Mucosa of descending colon (tissue), 3 donors: ENCODE measurements around the gene CARD14. TPM values are rescaled to one million over a fixed set of nuclear protein-coding genes. Genes with fewer than 3 reads are reported as not detected.

Experiments used
- ATAC-seq: fragments of 200-7000 bp; cut with Tn5 transposase; one replicate; pipeline ENCODE4 v1.9.1; 2020; ENCODE audit warnings: mild to moderate bottlenecking, moderate library complexity
- DNase-seq, 3 donors: peaks; one replicate each; pipeline ENCODE4 v3.0.0-alpha.2; 2020
- H3K36me3 ChIP-seq: fragments of 200-600 bp; one replicate; pipeline ENCODE4 v1.8.0; 2021; ENCODE audit warnings: low read depth, mild to moderate bottlenecking
- H3K4me1 ChIP-seq: fragments of 200-600 bp; one replicate; pipeline ENCODE4 v1.8.0; 2021; ENCODE audit warnings: low read depth, mild to moderate bottlenecking
- H3K4me3 ChIP-seq: fragments of 200-600 bp; one replicate; pipeline ENCODE4 v1.8.0; 2021; ENCODE audit warnings: mild to moderate bottlenecking
- H3K9me3 ChIP-seq: fragments of 200-600 bp; one replicate; pipeline ENCODE4 v1.8.0; 2021; ENCODE audit warnings: mild to moderate bottlenecking
- intact Hi-C, 2 donors: fragments of 100-400 bp; cut with DNase I in 1 of 2; cut with micrococcal nuclease in 1 of 2; formaldehyde crosslinking; loops; one replicate each; pipeline versions ENCODE4 v1.11.0 to v1.11.1; 2022; cut with DNase I, micrococcal nuclease
- total RNA-seq, 3 donors: library from RNA; stranded (reverse); fragmentation: NEBNext Ultra II Directional in 2 of 3; extraction: Animal tissue kit (Norgen Biotek cat#: 25700) in 2 of 3; gene quantifications; one replicate each; pipeline versions ENCODE4 v1.2.1 to v1.2.4, GENCODE V29; 2021 to 2023
- TF ChIP-seq, protein P1 (sequence below): fragments of 200-600 bp; IDR thresholded peaks from one replicate; pipeline ENCODE4 v1.8.0; 2022; ENCODE audit warnings: antibody characterized with exemption, mild to moderate bottlenecking
- donor health status: DM: no; HTN: no; CAD: no; lungs with moderate emphysema.
- donor health status: DM: no; HTN: no; CAD: no.
- donor health status: DM: no; HTN: yes; CAD: no.

The CARD14 gene
- total RNA-seq, 3 donors from 2014 or later = 0.38 to 2.4 (median 1.4) TPM

GRCh38 chr17:80125656-80126448 lies 44.0 kb upstream of the CARD14 start:
- H3K4me3 ChIP-seq = no peak overlapping the region
- no peaks in the 10 kb centered on the region for H3K36me3 ChIP-seq
- H3K9me3 ChIP-seq = no peaks in the 10 kb centered on the region
- intact Hi-C loops = no loop called here
- H3K4me1 ChIP-seq = no peaks in the 10 kb centered on the region
- TF ChIP-seq, protein P1, sequence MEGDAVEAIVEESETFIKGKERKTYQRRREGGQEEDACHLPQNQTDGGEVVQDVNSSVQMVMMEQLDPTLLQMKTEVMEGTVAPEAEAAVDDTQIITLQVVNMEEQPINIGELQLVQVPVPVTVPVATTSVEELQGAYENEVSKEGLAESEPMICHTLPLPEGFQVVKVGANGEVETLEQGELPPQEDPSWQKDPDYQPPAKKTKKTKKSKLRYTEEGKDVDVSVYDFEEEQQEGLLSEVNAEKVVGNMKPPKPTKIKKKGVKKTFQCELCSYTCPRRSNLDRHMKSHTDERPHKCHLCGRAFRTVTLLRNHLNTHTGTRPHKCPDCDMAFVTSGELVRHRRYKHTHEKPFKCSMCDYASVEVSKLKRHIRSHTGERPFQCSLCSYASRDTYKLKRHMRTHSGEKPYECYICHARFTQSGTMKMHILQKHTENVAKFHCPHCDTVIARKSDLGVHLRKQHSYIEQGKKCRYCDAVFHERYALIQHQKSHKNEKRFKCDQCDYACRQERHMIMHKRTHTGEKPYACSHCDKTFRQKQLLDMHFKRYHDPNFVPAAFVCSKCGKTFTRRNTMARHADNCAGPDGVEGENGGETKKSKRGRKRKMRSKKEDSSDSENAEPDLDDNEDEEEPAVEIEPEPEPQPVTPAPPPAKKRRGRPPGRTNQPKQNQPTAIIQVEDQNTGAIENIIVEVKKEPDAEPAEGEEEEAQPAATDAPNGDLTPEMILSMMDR = no peak
- DNase-seq (no peak), ATAC-seq (no peak)

DNA sequence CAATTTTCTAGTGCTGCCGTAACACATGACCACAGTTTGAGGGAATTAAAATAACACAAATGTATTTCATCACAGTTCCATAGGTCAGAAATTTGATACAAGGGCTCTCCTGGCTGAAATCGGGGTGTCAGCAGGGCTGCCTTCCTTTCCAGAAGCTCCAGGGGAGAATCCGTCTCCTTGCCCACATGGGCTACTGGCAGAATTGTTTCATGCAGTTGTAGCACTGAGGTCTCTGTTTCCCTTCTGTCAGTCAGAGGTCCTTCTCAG lies 43.4 kb upstream of the CARD14 start:
- ATAC-seq (no peak), DNase-seq (no peak)
- Histone ChIP-seq H3K36me3 (no peaks in the 10 kb centered on the region), H3K9me3 (no peaks in the 10 kb centered on the region), H3K4me1 (no peaks in the 10 kb centered on the region), H3K4me3 (no peak overlapping the region)
- intact Hi-C loops = no loop called here
- TF ChIP-seq, protein P1 = no peak

DNA sequence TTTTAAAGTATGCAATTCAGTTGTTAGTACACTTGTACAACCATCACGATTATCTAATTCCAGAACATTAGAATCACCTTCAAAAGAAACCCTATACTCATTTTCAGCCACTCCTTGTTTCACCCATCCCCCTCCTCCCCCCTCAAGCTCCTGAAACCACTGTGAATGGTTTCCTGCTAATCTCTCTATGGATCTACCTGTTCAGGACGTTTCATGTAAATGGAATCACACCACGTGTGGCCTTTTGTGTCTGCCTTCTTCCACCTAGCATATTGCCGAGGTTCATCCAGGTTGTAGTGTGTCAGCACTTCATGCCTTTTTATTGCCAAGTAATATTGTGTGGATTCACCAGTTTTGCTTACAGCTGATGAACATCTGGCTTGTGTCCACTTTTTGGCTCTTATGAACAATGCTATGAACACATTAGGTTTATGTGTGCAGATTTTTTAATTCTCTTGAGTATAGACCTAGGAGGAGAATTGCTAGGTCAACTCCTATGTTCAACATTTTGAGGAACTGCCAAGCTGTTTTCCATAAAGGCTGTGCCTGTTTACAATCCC lies 40.7 kb upstream of the CARD14 start:
- TF ChIP-seq, protein P1 = no peak
- Histone ChIP-seq H3K4me1 (no peaks in the 10 kb centered on the region), H3K36me3 (no peaks in the 10 kb centered on the region), H3K9me3 (no peaks in the 10 kb centered on the region), H3K4me3 (no peak overlapping the region)
- DNase-seq (no peak), ATAC-seq (no peak)
- intact Hi-C loops = no loop called here

- H3K9me3 ChIP-seq = no peaks in the 10 kb centered on the region
- H3K4me1 ChIP-seq = no peaks in the 10 kb centered on the region
- intact Hi-C loops = no loop called here
- ATAC-seq (no peak), DNase-seq (no peak)
- TF ChIP-seq, protein P1 = no peak
- peaks cover 8% of the 10 kb centered on the region for H3K36me3 ChIP-seq
- H3K4me3 ChIP-seq = no peak overlapping the region
Observed at GRCh38 chr17:80130992-80131391, 38.8 kb upstream of the CARD14 start.

DNA sequence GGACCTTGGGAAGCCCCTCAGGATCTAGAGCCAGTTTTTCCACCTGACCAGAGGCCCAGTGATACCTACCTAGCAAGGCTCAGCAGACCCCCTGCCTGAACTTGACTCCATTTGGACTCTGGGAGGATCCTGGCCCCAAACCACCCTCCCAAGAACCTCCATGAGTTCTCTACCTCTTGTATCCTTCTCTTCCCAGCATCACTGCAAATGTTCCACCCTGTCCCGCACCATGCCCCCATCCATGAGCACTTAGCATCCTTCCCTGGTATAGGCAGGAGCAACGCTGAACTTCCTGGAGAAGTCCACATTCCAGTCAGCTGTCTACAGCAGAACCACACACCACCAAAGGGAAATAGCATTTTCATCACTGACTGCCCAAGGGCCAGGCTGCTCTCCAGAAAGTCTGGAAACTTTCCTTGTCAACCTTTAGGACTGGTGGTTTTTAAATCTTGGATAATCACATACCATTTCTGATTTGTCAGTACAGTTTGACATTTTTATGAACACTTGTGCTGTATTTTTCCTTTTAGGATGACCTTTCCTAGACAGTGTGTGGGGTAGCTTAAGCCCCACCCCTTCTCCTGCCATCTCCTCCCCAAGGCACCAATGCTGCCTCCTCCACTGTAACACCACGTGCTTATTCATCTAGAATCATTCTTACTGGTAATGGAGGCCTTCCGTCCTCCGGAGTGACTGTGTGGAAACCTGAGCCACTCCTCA lies 36.8 kb upstream of the CARD14 start:
- no peak overlapping the region for H3K4me3 ChIP-seq
- DNase-seq (no peak), ATAC-seq (no peak)
- no peaks in the 10 kb centered on the region for H3K4me1 ChIP-seq
- peaks cover 20% of the 10 kb centered on the region for H3K36me3 ChIP-seq
- no peaks in the 10 kb centered on the region for H3K9me3 ChIP-seq
- TF ChIP-seq, protein P1 = no peak
- intact Hi-C loops = no loop called here
